Lower leg skin (tissue), 3 donors: ENCODE results near the gene ZNF506.
"Not testable (repeated sequence)": the region's sequence is repeated elsewhere in the genome, so short reads cannot be mapped to it uniquely, and the experiment has no call there.

Experiments used
- POLR2A ChIP-seq, 2 donors: fragments of 450-650 bp; IDR thresholded peaks; one replicate each; pipeline ENCODE4 v1.6.1; 2016 to 2017; ENCODE audit warnings: antibody characterized with exemption in 2 of 2, mild to moderate bottlenecking in 1 of 2, moderate library complexity in 1 of 2
- TF ChIP-seq, protein P1 (sequence below), 3 donors: fragments of 450-650 bp; IDR thresholded peaks; one replicate each; pipeline ENCODE4 v1.5.1; 2016; ENCODE audit warnings: antibody characterized with exemption in 3 of 3, mild to moderate bottlenecking in 3 of 3, moderate library complexity in 2 of 3

- TF ChIP-seq, protein P1, sequence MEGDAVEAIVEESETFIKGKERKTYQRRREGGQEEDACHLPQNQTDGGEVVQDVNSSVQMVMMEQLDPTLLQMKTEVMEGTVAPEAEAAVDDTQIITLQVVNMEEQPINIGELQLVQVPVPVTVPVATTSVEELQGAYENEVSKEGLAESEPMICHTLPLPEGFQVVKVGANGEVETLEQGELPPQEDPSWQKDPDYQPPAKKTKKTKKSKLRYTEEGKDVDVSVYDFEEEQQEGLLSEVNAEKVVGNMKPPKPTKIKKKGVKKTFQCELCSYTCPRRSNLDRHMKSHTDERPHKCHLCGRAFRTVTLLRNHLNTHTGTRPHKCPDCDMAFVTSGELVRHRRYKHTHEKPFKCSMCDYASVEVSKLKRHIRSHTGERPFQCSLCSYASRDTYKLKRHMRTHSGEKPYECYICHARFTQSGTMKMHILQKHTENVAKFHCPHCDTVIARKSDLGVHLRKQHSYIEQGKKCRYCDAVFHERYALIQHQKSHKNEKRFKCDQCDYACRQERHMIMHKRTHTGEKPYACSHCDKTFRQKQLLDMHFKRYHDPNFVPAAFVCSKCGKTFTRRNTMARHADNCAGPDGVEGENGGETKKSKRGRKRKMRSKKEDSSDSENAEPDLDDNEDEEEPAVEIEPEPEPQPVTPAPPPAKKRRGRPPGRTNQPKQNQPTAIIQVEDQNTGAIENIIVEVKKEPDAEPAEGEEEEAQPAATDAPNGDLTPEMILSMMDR (IDR thresholded peaks at IDR 0.05): not testable (repeated sequence)
- TF ChIP-seq POLR2A (IDR thresholded peaks at IDR 0.05): not testable (repeated sequence)
These were observed 51.6 kb downstream of the ZNF506 start for GRCh38 chr19:19769971-19770370.
